Thyroid gland (tissue), 4 donors: ENCODE results near the gene RAB27A.

ENCODE experiments used
- CTCF ChIP-seq, 6 experiments: fragments of 200-600 bp in 3 of 6; fragments of 450-650 bp in 3 of 6; sonication (generic) in 3 of 6; IDR thresholded peaks; one replicate each; pipeline ENCODE4 v1.5.1; 2016 to 2019; ENCODE audit warnings: antibody characterized with exemption in 6 of 6, mild to moderate bottlenecking in 2 of 6, inconsistent platforms in 1 of 6, moderate library complexity in 1 of 6
- POLR2A ChIP-seq, 2 donors: fragments of 450-650 bp; IDR thresholded peaks; one replicate each; pipeline ENCODE4 v1.6.1; 2017; ENCODE audit warnings: antibody characterized with exemption in 2 of 2, mild to moderate bottlenecking in 2 of 2, moderate library complexity in 1 of 2

DNA sequence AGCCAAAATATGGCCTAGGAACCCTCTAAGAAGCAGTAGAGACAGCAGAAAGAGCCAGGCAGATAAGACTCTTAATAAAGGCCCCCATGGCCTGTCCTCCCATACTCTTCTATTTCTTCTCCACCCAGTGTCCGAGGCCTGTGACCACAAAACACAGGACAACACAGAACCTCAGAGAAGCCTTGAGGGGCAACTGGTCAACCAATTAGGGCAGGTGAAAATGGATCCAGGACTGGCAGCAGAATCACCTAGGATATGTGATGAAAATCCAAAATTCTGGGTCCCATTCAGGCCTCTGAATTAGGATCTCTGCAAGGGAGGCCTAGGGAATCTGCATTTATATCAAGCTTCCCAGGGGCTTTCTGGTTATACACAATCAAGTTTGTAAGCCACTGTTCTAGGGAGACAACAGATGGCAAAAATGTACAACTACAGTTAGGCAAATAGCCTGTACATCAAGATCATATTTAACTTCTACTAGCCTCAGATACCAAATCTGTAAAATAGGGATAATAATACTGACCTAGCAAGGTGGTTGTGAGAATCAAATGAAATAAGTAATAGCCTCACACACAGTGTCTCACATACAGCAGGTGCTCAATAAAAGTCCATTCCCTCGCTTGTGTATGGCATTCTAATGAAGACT lies 10.4 kb downstream of the RAB27A start:
- TF ChIP-seq CTCF (IDR thresholded peaks at IDR 0.05) = no peak
- no peak for TF ChIP-seq POLR2A (IDR thresholded peaks at IDR 0.05)
